B cell (primary cell): ENCODE data around the gene ISG20L2.

Experiments
- EZH2 ChIP-seq: IDR thresholded peaks from 2 replicates; pipeline ENCODE4 v1.6.1; 2012; ENCODE audit warnings: borderline replicate concordance, low read depth, mild to moderate bottlenecking, moderate library complexity, low read length; ENCODE audit not compliant: insufficient read depth, poor library complexity, severe bottlenecking
- TF ChIP-seq, protein P1 (sequence below): fragments of 200-600 bp; IDR thresholded peaks from one replicate; pipeline ENCODE4 v1.8.0; 2022; ENCODE audit warnings: antibody characterized with exemption, mild to moderate bottlenecking

DNA sequence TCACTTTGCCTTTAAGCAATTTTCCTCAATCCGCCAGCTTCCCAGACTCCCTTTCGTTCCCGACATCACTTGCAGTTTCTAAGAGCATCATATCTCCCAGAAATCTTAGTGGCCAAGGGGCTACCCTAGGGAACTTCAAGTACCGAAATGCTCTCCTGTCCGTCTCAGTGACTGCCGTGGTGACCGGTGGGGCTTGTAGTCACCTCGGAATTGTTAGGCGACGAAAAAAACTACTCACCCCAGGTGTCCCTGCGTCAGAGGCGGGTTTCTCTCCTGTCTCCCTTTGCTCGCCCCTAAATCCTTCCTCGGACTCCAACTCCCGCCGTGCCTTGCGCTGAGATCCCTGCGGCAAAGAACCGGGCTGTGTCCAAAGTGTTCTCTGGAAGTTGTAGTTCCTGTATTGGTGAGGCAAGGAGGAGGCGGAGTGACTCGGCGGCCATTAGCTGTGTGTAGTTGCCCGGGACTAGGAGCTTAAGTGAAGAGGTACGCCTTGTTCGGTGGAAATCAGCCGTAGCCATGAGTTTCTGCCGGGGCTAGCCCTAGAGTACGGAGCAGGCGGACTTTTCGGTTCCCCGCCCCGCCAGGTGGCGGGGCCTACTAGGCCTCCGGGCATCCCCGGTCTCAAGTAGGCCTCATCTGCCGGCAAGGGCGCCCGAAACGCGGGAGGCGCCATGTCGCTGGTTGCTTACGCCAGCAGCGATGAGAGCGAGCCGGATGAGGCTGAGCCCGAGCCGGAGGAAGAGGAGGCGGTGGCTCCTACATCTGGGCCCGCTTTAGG lies 38.7 kb upstream of the ISG20L2 start, which contains the start of gene PRCC:
- TF ChIP-seq, protein P1, sequence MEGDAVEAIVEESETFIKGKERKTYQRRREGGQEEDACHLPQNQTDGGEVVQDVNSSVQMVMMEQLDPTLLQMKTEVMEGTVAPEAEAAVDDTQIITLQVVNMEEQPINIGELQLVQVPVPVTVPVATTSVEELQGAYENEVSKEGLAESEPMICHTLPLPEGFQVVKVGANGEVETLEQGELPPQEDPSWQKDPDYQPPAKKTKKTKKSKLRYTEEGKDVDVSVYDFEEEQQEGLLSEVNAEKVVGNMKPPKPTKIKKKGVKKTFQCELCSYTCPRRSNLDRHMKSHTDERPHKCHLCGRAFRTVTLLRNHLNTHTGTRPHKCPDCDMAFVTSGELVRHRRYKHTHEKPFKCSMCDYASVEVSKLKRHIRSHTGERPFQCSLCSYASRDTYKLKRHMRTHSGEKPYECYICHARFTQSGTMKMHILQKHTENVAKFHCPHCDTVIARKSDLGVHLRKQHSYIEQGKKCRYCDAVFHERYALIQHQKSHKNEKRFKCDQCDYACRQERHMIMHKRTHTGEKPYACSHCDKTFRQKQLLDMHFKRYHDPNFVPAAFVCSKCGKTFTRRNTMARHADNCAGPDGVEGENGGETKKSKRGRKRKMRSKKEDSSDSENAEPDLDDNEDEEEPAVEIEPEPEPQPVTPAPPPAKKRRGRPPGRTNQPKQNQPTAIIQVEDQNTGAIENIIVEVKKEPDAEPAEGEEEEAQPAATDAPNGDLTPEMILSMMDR = no peak
- no peak for TF ChIP-seq EZH2
